Glutamatergic neuron (in vitro differentiated cells): ENCODE data around the gene ISG15. TPM values are rescaled to one million over a fixed set of nuclear protein-coding genes. Genes with fewer than 3 reads are reported as not detected.

Source experiments
- DNase-seq: peaks from one replicate; pipeline ENCODE4 v3.0.0; 2022
- H3K27ac Mint-ChIP-seq: one replicate; pipeline ENCODE4 v1.8.0; 2020; ENCODE audit warnings: mild to moderate bottlenecking, mixed read lengths, inconsistent platforms; ENCODE audit not compliant: unreplicated experiment
- H3K27me3 Mint-ChIP-seq: one replicate; pipeline ENCODE4 v1.8.0; 2020; ENCODE audit warnings: mild to moderate bottlenecking, moderate library complexity, mixed read lengths, inconsistent platforms; ENCODE audit not compliant: unreplicated experiment
- H3K36me3 Mint-ChIP-seq: one replicate; pipeline ENCODE4 v1.8.0; 2020; ENCODE audit warnings: mild to moderate bottlenecking, mixed read lengths, inconsistent platforms; ENCODE audit not compliant: unreplicated experiment
- H3K4me1 Mint-ChIP-seq: one replicate; pipeline ENCODE4 v1.8.0; 2020; ENCODE audit warnings: mild to moderate bottlenecking, low read depth, mixed read lengths, inconsistent platforms; ENCODE audit not compliant: unreplicated experiment
- H3K4me3 Mint-ChIP-seq: one replicate; pipeline ENCODE4 v1.8.0; 2020; ENCODE audit warnings: mild to moderate bottlenecking, mixed read lengths, inconsistent platforms; ENCODE audit not compliant: unreplicated experiment
- H3K9me3 Mint-ChIP-seq: one replicate; pipeline ENCODE4 v1.8.0; 2020; ENCODE audit warnings: mild to moderate bottlenecking, moderate library complexity, mixed read lengths, inconsistent platforms; ENCODE audit not compliant: unreplicated experiment
- CTCF ChIP-seq: fragments of 200-600 bp; sonication (generic); IDR thresholded peaks from one replicate; pipeline ENCODE4 v1.5.0; 2021; ENCODE audit not compliant: partially characterized antibody, unreplicated experiment
- total RNA-seq: library from RNA; stranded (reverse); fragmentation: NEBNext Ultra II Directional; extraction: Animal tissue kit (Norgen Biotek cat#: 25700); gene quantifications from one replicate; pipeline ENCODE4 v1.2.1, GENCODE V29; 2021; ENCODE audit not compliant: unreplicated experiment

The ISG15 gene
- total RNA-seq, 1 donor from 2014 or later = 18.4 TPM

GRCh38 chr1:1048765-1049164, 35.5 kb downstream of the ISG15 start:
- Mint-ChIP-seq H3K4me3 (no peak overlapping the region), H3K27ac (no peak overlapping the region), H3K4me1 (no peaks in the 10 kb centered on the region), H3K27me3 (peaks cover 18% of the 10 kb centered on the region), H3K9me3 (peaks cover 16% of the 10 kb centered on the region), H3K36me3 (peaks cover 11% of the 10 kb centered on the region)
- TF ChIP-seq CTCF = no peak
- no peak for DNase-seq

DNA sequence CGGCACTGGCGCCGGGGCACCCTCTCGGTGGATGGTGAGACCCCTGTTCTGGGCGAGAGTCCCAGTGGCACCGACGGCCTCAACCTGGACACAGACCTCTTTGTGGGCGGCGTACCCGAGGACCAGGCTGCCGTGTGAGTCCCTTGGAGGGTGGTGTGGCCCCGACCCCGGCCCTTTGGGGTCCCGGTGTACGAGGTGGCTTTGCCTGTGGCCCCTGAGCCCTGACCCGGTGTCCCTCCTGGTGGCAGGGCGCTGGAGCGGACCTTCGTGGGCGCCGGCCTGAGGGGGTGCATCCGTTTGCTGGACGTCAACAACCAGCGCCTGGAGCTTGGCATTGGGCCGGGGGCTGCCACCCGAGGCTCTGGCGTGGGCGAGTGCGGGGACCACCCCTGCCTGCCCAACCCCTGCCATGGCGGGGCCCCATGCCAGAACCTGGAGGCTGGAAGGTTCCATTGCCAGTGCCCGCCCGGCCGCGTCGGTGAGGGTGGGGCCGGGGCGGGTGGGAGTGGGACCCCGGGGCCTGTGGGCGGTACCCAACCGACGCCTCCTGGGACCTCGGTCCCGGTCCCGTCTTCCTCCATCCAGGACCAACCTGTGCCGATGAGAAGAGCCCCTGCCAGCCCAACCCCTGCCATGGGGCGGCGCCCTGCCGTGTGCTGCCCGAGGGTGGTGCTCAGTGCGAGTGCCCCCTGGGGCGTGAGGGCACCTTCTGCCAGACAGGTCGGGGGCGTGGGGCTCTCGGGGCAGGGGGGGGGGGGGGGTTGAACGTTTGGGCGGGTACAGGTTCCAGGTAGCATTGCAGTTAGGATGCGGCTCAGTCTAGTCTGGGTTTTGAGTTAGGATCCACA, 36.2 kb downstream of the ISG15 start:
- DNase-seq = no peak
- TF ChIP-seq CTCF = no peak
- Mint-ChIP-seq H3K27ac (no peak overlapping the region), H3K27me3 (peaks cover 17% of the 10 kb centered on the region), H3K4me1 (no peaks in the 10 kb centered on the region), H3K4me3 (no peak overlapping the region), H3K36me3 (peaks cover 10% of the 10 kb centered on the region), H3K9me3 (peaks cover 13% of the 10 kb centered on the region)

- H3K4me1 Mint-ChIP-seq = no peaks in the 10 kb centered on the region
- DNase-seq = no peak
- H3K9me3 Mint-ChIP-seq = peaks cover 9% of the 10 kb centered on the region
- no peak overlapping the region for H3K27ac Mint-ChIP-seq
- no peak for TF ChIP-seq CTCF
- peaks cover 15% of the 10 kb centered on the region for H3K27me3 Mint-ChIP-seq
- H3K36me3 Mint-ChIP-seq = peaks cover 7% of the 10 kb centered on the region
- H3K4me3 Mint-ChIP-seq = no peak overlapping the region
Measured at GRCh38 chr1:1050577-1051052, 37.3 kb downstream of the ISG15 start.

DNA sequence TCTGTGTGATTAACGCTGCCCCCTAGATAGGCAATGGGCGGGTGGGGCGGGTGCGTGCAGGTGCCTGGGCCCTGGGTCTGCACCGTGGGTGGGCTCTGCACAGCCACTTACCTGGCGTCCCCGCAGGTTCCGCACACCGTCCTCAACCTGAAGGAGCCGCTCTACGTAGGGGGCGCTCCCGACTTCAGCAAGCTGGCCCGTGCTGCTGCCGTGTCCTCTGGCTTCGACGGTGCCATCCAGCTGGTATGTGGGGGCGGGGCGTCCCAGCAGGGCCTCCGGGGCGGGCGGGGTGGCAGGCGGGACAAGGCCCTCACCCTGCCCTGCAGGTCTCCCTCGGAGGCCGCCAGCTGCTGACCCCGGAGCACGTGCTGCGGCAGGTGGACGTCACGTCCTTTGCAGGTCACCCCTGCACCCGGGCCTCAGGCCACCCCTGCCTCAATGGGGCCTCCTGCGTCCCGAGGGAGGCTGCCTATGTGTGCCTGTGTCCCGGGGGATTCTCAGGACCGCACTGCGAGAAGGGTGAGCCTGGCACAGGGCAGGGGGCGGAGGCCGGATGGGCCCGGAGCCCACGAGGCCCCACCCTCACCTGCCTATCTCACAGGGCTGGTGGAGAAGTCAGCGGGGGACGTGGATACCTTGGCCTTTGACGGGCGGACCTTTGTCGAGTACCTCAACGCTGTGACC, 38.0 kb downstream of the ISG15 start:
- no peak overlapping the region for H3K4me3 Mint-ChIP-seq
- H3K36me3 Mint-ChIP-seq = peaks cover 7% of the 10 kb centered on the region
- no peak for TF ChIP-seq CTCF
- no peaks in the 10 kb centered on the region for H3K4me1 Mint-ChIP-seq
- H3K27ac Mint-ChIP-seq = no peak overlapping the region
- no peak for DNase-seq
- H3K9me3 Mint-ChIP-seq = peaks cover 14% of the 10 kb centered on the region
- peaks cover 16% of the 10 kb centered on the region for H3K27me3 Mint-ChIP-seq
